ENCODE measurements around the gene PRDX1.
"Not testable (repeated sequence)": the region's sequence is repeated elsewhere in the genome, so short reads cannot be mapped to it uniquely, and the experiment has no call there.

PRDX1 gene

GRCh38 chr1:45522324-45523104 is 830 bp upstream of the PRDX1 start (continued):
- TF ChIP-seq BCL6B (tag by site-specific recombination; IDR thresholded peaks at IDR 0.05): no peak
- TF ChIP-seq PRDM10 (tag by site-specific recombination; IDR thresholded peaks at IDR 0.05): peak; percentile 74
- TF ChIP-seq ZNF785 (tag by site-specific recombination; IDR thresholded peaks at IDR 0.05): no peak
- TF ChIP-seq ZNF433 (tag by site-specific recombination; IDR thresholded peaks at IDR 0.05; ENCODE audit: low read depth): no peak
- no peak for TF ChIP-seq CTCF (tag by site-specific recombination; IDR thresholded peaks at IDR 0.05)
- no peak for TF ChIP-seq OSR2 (tag by site-specific recombination; IDR thresholded peaks at IDR 0.05)
- TF ChIP-seq WT1 (tag by site-specific recombination; IDR thresholded peaks at IDR 0.05): no peak
- no peak for TF ChIP-seq ZNF16 (tag by site-specific recombination; IDR thresholded peaks at IDR 0.05; ENCODE audit: low read depth)
- 0 out of 2 replicates have a peak, but pooled peaks have one; percentile 23 for TF ChIP-seq ZBTB6 (tag by site-specific recombination; IDR thresholded peaks at IDR 0.05)
- no peak for TF ChIP-seq ZNF10 (tag by site-specific recombination; IDR thresholded peaks at IDR 0.05)
- no peak for TF ChIP-seq ZNF391 (tag by site-specific recombination; IDR thresholded peaks at IDR 0.05; ENCODE audit: borderline replicate concordance, low read depth)

GRCh38 chr1:45519774-45520173 is 1.9 kb downstream of the PRDX1 start:
- H3K9me3 ChIP-seq (ENCODE audit: control insufficient read depth, insufficient read depth, low read depth, low read length); H3K4me3 ChIP-seq (ENCODE audit: low read depth, low read length); H3K27ac ChIP-seq (ENCODE audit: extremely low read depth, low read depth, low read length); H3K4me1 ChIP-seq (ENCODE audit: control insufficient read depth, insufficient read depth, low read length): not testable (repeated sequence)
- ChIA-PET POLR2A (interaction anchor here (0.8 to 2.7 kb wide), 4 partner anchors 15 to 186 kb away, joined by 6 to 59 read pairs (median 50); no protein-coding TSS in a partner anchor), CTCF (interaction anchor here (4.6 kb wide), 1 partner anchor 50 kb away, joined by 30 read pairs; no protein-coding TSS in a partner anchor)
- peaks cover 28 to 47% of the 10 kb centered on the region in 2 experiments for H3K36me3 ChIP-seq (ENCODE audit: control insufficient read depth in 2 of 2, insufficient read depth in 1 of 2, low read length in 2 of 2)

GRCh38 chr1:45518910-45519309 is 2.8 kb downstream of the PRDX1 start:
- ChIA-PET POLR2A (interaction anchor here (0.7 to 1.6 kb wide), 5 partner anchors 18 to 179 kb away, joined by 5 to 8 read pairs (median 6); partner anchors contain the start of genes AKR1A1, CCDC163, MMACHC and NASP), CTCF (interaction anchor here (0.6 to 4.6 kb wide), 2 partner anchors 51 to 371 kb away, joined by 3 to 30 read pairs; no protein-coding TSS in a partner anchor)
- H3K4me1 ChIP-seq (ENCODE audit: control insufficient read depth, insufficient read depth, low read length): 0 out of 2 replicates have a peak, but pooled peaks cover 3% of the 10 kb centered on the region
- no peak overlapping the region for H3K4me3 ChIP-seq (ENCODE audit: low read depth, low read length)
- TF ChIP-seq GLI4 (tag by site-specific recombination; IDR thresholded peaks at IDR 0.05): no peak
- TF ChIP-seq ZNF335 (tag by site-specific recombination; conservative IDR thresholded peaks at IDR 0.05): no peak
- TF ChIP-seq ZNF544 (tag by site-specific recombination; IDR thresholded peaks at IDR 0.05): no peak
- no peak for TF ChIP-seq ZNF266 (tag by site-specific recombination; IDR thresholded peaks at IDR 0.05; ENCODE audit: low read depth)
- 0 out of 2 replicates have a peak, but pooled peaks have one; percentile 2 for TF ChIP-seq SP7 (tag by site-specific recombination; IDR thresholded peaks at IDR 0.05)
- H3K9me3 ChIP-seq (ENCODE audit: control insufficient read depth, insufficient read depth, low read depth, low read length): no peaks in the 10 kb centered on the region
- no peak overlapping the region for H3K27ac ChIP-seq (ENCODE audit: extremely low read depth, low read depth, low read length)
- H3K36me3 ChIP-seq (ENCODE audit: control insufficient read depth in 2 of 2, insufficient read depth in 1 of 2, low read length in 2 of 2): peaks cover 30 to 55% of the 10 kb centered on the region in 2 experiments

Measured in HEK293 (cell line).